HepG2 (cell line): ENCODE measurements around the gene B4GALT2.

Source experiments
- AGO1 ChIP-seq: fragments of 200-400 bp; formaldehyde crosslinking; IDR thresholded peaks from 2 replicates; pipeline ENCODE4 v1.6.1; 2017; ENCODE audit warnings: mild to moderate bottlenecking, low read depth, low read length, moderate library complexity; ENCODE audit not compliant: poor library complexity, severe bottlenecking
- AKAP8 ChIP-seq: sonication (generic); formaldehyde crosslinking; IDR thresholded peaks from 2 replicates; pipeline ENCODE4 v1.5.1; 2020; ENCODE audit warnings: mild to moderate bottlenecking, missing genetic modification reagents
- CBX2 ChIP-seq, 2 experiments: fragments of 200-600 bp in 1 of 2; sonication (generic); formaldehyde crosslinking in 1 of 2; IDR thresholded peaks; 2 replicates each; pipeline versions ENCODE4 v1.7.0 to v1.8.1; 2018 to 2022; ENCODE audit warnings: low read depth in 2 of 2, low read length in 1 of 2, mild to moderate bottlenecking in 1 of 2, missing genetic modification reagents in 1 of 2
- CTCF ChIP-seq: sonication (generic); formaldehyde crosslinking; IDR thresholded peaks from 2 replicates; pipeline ENCODE4 v1.5.0; 2020; ENCODE audit warnings: mild to moderate bottlenecking, missing genetic modification reagents, moderate library complexity
- KAT8 ChIP-seq: IDR thresholded peaks from 2 replicates; pipeline ENCODE4 v1.6.1; 2016; ENCODE audit warnings: missing genetic modification reagents, missing compliant biosample characterization
- NFRKB ChIP-seq: fragments of 450-650 bp; IDR thresholded peaks from 2 replicates; pipeline ENCODE4 v1.6.1; 2017
- SMYD3 ChIP-seq: sonication (generic); formaldehyde crosslinking; IDR thresholded peaks from 2 replicates; pipeline ENCODE4 v1.8.1; 2023; ENCODE audit warnings: mild to moderate bottlenecking, missing genetic modification reagents

GRCh38 chr1:43947061-43947873, 31.7 kb upstream of the B4GALT2 start:
- no peak for TF ChIP-seq CTCF (CRISPR knock-in tag)
- TF ChIP-seq KAT8 (CRISPR knock-in tag): no peak
- TF ChIP-seq SMYD3 (CRISPR knock-in tag): no peak
- no peak for TF ChIP-seq AKAP8 (CRISPR knock-in tag)
- TF ChIP-seq NFRKB: no peak
- no peak for TF ChIP-seq CBX2 (IDR thresholded peaks at IDR 0.05; ENCODE audit: low read depth, low read length)
- TF ChIP-seq CBX2 (CRISPR knock-in tag; IDR thresholded peaks at IDR 0.05; ENCODE audit: low read depth): no peak
- no peak for TF ChIP-seq AGO1
